ENCODE measurements around the gene CNR1. TPM values are rescaled to one million over a fixed set of nuclear protein-coding genes. Genes with fewer than 3 reads are reported as not detected.

CNR1 gene
- total RNA-seq, 1 donor from 2014 or later, result 327 TPM

GRCh38 chr6:88143421-88144157 is 22.6 kb downstream of the CNR1 start:
- no peak for DNase-seq

GRCh38 chr6:88142297-88142668 is 23.9 kb downstream of the CNR1 start:
- DNase-seq, result no peak

GRCh38 chr6:88141561-88142296 is 24.4 kb downstream of the CNR1 start:
- DNase-seq, result no peak

DNA sequence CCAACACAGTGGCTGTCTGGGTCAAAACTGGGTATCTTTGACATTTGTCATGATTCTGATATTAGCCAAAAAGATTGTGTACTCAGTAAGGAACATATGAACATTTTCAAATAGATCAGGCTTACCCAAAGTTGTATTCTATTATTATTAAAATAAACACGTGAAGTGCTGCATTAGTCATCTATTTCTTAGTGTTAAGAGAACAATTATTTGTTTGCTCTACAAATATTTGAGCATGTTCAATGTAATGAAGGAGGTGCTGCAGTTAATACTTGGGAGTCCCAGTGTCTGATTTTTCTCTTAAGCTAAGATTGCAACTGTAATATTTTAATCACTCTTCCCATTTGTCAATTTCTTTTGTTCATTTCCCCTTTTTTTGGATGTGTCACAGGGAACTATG is 28.2 kb downstream of the CNR1 start:
- DNase-seq, result no peak

GRCh38 chr6:88135578-88136114 is 30.5 kb downstream of the CNR1 start:
- DNase-seq, result no peak

- DNase-seq, result no peak
Measured at GRCh38 chr6:88134575-88134974, 31.6 kb downstream of the CNR1 start.

GRCh38 chr6:88133718-88134117 is 32.4 kb downstream of the CNR1 start:
- DNase-seq, result no peak

- no peak for DNase-seq
Measured at GRCh38 chr6:88124925-88125557, 41.1 kb downstream of the CNR1 start.

DNA sequence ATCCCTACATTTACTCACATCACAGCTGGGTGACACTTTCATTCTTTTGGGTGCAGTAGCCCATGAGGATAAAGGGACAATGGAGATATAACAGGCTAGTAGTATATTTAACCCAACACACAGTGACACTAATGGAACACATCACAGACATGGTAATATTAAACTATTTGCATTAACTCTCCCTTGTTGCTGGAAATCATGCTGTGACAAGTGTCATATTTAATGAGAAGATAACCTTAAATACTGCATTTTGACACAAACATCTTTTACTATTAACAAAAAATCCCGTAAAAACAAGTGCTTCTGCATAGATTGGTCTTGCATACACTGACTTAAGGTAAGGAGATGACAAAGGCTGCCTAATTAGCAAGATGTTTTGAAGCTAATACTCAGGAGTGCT is 45.5 kb downstream of the CNR1 start:
- no peak for DNase-seq

DNA sequence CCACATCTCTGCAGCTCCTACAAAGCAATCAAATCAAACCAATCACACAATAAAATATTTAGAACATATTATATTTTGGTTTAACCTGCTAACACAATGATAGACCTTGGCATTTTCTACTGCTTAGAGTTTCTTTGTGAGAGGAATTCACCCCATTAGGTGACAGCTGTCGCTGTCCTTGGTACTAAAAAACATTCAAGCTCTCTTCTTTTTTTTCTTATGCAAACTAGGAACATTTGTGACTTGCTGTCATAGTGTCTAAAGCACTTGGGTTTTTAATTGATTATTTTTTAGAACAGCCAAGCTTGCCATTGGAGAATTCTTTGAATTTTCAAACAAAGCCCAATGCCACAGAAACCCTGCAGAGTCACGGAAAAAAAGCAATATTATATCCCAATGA is 46.4 kb downstream of the CNR1 start:
- DNase-seq, result no peak

GRCh38 chr6:88116276-88116675 is 49.9 kb downstream of the CNR1 start:
- DNase-seq, result no peak

DNA sequence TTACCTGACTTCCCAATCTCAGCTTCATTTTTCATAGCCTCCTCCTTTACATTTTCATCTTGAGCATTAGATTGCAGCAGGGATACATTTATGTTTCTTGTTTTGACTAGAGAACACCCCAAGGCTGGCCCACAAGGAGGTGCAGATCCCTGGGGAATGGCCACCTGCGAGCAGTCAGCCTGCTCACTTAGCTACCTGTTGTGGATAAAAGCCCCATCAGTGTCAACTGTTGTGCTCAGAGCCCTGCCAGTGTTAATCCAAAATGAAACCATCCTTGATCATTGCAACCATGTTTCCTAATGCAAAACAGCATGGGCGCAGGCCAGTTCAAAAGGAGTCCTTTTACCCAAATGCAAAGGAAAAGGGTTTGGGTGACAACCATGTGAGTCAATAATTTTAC is 50.8 kb downstream of the CNR1 start:
- DNase-seq, result no peak

GRCh38 chr6:88114838-88115237 is 51.3 kb downstream of the CNR1 start:
- no peak for DNase-seq

DNA sequence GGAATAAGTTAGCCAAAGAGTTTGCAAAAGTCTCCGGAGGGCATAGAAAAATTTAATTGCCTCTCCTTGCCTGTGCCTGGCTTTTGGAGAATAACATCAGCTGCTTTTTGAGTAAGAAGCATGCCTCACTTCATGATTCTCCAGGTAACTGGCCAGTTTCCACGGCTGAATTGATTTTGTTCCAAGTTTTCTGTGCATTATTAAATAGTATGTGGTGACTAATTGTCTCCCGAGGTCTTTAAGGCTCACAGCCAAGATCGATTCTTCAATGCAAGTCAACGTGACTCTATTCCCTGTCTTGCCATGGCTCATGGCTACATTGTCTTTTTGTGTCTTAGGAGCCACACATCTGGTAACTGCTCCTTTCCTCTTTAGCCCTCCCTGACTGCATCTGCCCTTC is 54.2 kb downstream of the CNR1 start:
- no peak for DNase-seq

- DNase-seq, result no peak
Measured at GRCh38 chr6:88107241-88107640, 58.9 kb downstream of the CNR1 start.

DNA sequence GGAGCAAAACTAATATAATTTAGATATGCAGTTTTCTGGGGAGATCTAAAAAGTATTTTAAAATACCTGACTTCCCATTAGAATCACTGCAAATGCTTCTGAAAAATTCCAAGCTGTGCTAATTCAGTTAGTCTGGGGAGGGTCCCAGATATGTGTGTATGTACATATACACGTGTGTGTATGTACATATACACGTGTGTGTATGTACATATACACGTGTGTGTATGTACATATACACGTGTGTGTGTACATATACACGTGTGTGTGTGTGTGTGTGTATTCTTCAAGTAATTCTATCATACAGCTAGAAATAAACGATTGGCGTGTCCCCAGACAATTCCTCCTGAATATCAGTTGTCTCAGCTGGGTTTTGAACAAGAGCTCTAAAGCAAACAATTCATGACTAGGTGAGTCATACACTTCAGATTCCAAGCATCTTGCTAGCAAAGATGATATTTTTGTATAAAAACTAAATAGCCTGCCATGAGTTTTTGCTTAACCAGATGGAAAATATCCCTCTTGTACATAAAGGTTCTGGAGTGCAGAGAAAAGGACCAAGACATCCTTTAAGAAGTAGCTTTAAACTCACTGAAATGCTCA is 60.3 kb downstream of the CNR1 start:
- no peak for DNase-seq

Other genes starting within 250 kb of the CNR1 start
- gene SPACA1, start 118.5 kb downstream of the CNR1 start, total RNA-seq, result not detected